Vagina (tissue), 2 donors: ENCODE data around the gene ABCA3.

Source experiments
- POLR2A ChIP-seq, 2 donors: fragments of 450-650 bp; IDR thresholded peaks; one replicate each; pipeline ENCODE4 v1.6.1; 2017; ENCODE audit warnings: antibody characterized with exemption in 2 of 2, mild to moderate bottlenecking in 2 of 2, moderate library complexity in 2 of 2
- TF ChIP-seq, protein P1 (sequence below), 3 experiments: fragments of 450-650 bp in 2 of 3; fragments of 200-600 bp in 1 of 3; sonication (generic) in 1 of 3; IDR thresholded peaks; one replicate each; pipeline ENCODE4 v1.5.1; 2017 to 2019; ENCODE audit warnings: antibody characterized with exemption in 3 of 3, mild to moderate bottlenecking in 2 of 3, moderate library complexity in 2 of 3

DNA sequence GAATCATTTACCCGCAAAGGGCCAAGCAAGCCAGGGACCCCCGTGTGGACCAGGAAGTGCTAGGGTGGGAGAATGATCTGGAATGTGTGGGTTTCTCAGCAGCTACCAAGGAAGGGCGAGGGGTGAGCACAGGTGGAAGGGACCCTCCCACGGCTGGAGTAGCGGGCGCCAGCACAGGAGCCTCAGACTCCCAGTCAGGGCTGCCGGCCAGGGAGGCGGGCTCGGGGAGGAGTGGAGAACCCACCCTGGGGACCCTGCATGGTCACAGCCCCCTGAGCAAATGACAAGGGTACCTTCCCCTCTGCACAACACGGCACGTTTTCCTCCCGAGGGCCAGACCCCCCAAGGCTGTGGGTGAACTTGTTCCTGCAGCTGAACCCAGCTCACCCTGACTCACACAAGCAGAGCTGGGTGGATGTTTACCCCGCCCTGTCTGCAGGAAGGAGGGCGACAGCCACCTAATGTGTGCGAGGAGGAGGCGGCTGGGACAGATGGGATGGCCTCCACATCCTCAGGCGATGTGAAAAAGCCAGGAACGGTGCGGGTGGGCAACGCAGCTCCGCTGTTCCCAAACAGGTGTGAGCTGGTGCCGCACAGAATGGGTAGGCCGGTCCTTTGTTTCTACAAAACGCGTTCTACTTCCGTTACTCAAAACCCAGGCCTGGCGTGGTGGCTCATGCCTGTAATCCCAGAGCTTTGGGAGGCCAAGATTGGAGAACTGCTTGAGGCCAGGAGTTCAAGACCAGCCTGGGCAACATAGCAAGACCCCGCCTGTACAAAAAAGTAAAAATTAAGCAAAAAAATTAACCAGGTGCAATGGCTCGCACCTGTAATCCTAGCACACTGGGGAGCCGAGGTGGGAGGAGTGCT is 95.4 kb downstream of the ABCA3 start:
- TF ChIP-seq, protein P1, sequence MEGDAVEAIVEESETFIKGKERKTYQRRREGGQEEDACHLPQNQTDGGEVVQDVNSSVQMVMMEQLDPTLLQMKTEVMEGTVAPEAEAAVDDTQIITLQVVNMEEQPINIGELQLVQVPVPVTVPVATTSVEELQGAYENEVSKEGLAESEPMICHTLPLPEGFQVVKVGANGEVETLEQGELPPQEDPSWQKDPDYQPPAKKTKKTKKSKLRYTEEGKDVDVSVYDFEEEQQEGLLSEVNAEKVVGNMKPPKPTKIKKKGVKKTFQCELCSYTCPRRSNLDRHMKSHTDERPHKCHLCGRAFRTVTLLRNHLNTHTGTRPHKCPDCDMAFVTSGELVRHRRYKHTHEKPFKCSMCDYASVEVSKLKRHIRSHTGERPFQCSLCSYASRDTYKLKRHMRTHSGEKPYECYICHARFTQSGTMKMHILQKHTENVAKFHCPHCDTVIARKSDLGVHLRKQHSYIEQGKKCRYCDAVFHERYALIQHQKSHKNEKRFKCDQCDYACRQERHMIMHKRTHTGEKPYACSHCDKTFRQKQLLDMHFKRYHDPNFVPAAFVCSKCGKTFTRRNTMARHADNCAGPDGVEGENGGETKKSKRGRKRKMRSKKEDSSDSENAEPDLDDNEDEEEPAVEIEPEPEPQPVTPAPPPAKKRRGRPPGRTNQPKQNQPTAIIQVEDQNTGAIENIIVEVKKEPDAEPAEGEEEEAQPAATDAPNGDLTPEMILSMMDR (IDR thresholded peaks at IDR 0.05), result no peak
- TF ChIP-seq POLR2A (IDR thresholded peaks at IDR 0.05), result no peak
